ENCODE measurements around the gene SOWAHA.
"Not testable (repeated sequence)": the region's sequence is repeated elsewhere in the genome, so short reads cannot be mapped to it uniquely, and the experiment has no call there.

SOWAHA gene

GRCh38 chr5:132778129-132778528 is 35.0 kb upstream of the SOWAHA start:
- DNase-seq: no peak

GRCh38 chr5:132778856-132779255 is 34.2 kb upstream of the SOWAHA start:
- no peak for DNase-seq

- DNase-seq: no peak
These were observed 33.1 kb upstream of the SOWAHA start for GRCh38 chr5:132779961-132780360.

- DNase-seq: no peak
These were observed 32.5 kb upstream of the SOWAHA start for GRCh38 chr5:132780577-132780976.

- DNase-seq: no peak
These were observed 32.1 kb upstream of the SOWAHA start for GRCh38 chr5:132781029-132781428.

DNA sequence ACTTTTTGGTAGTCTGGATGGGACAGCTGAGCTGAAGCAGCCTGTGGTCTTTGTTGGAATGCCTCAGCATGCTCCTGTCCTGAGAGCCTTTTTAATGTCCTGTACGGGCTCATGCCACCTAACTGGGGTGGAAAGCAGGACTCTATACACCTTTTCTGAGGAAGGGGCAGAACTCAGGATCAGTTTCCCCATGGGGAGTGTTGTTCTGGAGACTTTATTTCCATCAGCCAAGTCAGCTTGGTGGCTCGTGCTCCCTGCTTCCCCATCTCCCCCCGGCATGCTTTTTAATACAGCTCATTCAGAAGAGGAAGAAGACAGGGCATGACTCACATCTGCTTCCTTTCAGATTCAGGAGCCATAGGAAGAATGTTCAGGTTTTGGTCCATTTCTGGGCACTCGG is 31.0 kb upstream of the SOWAHA start:
- DNase-seq: no peak

DNA sequence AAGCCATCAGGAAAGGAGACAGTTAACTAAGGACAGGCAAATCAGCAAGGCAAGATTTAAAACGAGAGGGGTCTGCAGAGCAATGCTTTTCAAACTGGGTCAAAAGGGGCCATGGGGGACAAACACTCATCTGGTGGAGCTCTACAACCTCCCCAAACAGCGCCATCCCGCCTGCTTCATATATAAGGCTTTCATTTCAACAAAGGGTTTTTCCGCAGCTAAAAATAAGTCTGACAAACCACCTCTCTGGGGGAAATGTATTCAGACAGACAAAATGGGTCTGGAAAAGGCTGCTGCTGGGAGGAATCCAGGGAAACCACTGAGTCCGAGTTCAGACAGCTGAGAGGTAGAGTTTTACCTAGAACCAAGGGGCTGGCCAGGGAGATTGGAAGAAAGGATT is 27.7 kb upstream of the SOWAHA start:
- DNase-seq: no peak

DNA sequence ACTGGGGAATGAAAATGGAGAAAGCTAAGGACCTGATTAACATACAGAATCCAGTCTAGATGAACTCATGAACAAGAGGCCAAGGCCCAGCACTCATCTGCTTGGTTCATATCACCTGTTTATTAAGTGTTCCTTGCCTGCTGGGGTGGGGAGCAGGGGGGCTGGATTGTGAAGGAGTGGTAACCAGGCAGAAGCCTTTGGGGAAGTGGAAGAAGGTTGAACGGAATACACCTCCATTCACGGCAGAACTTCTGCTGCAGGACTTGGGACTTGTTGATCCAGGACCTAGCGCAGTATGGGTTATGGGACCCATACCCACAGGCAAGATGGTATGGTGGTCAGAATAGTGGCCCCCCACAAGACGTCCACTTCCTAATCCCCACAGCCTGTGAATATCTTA is 27.2 kb upstream of the SOWAHA start:
- no peak for DNase-seq

- DNase-seq: no peak
These were observed 26.0 kb upstream of the SOWAHA start for GRCh38 chr5:132787076-132787475.

DNA sequence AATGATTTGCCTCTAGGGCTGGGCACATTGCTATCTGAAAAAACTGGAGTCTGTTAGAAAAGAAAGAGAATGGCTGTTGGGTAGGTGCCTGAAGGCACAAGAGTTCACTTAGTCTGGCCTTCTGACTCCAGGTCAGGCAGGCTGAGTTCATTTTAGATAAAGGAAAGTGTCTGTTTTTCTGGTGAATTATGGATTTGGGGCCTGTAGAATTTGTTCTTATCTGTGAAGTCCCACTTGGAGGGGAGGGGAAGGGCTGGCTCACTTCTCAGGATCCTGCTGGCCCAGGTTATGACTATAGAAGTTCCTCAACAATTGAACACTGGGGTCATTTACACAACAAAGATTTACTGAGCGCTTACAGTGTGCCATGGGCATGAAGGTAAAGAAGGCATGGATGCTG is 24.6 kb upstream of the SOWAHA start:
- DNase-seq: no peak

GRCh38 chr5:132788990-132789886 is 23.9 kb upstream of the SOWAHA start:
- DNase-seq: no peak

DNA sequence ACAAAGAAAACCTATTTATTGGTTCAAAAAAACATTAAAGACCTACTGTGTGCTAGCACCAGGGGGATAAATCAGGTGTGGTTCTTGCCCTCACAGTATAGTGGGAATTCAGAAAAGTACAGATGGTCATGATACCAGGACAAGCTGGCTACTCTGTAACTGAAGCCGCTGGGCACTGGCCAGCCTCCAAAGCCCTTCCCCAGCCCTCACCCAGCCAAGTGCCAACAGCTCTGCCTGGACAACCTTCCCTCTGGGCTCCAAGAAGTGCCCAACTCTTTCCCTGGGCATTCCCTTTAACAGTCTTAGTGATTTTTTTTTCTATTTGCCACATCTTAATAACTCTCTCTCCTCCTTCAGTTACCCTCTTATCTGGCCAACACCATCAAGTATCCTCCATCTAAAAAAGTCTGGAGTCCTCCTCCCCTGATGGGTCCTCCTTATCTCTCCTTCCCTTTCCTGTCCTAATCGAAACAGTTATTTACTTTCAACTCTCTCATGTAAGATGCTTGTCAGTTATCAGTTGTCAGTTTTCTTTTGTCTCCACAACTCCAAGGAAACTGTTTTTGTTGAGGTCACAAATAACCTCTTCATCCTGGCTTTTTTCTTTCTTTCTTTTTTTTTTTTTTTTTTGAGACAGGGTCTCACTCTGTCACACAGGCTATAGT is 22.8 kb upstream of the SOWAHA start:
- DNase-seq: no peak

- no peak for DNase-seq
These were observed 22.1 kb upstream of the SOWAHA start for GRCh38 chr5:132791026-132791425.

DNA sequence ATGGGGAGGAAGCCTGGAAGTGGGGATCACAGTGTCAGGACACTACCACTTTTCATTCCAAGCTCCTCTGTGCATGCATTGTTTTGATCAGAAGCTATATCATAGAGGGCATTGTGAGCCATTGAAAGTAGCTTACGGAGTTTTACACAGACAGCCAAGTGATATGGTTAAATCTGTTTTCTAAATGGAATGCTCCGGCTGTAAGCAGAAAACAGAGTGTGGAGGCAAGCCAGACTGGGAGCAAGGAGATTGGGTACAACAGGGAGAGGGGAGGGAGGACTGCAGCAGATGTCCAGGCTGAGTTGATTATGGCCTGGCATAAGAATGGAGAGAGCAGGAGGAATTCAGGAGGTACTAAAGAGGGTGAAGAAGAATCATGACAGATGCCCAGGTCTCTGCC is 15.5 kb upstream of the SOWAHA start:
- DNase-seq: no peak

DNA sequence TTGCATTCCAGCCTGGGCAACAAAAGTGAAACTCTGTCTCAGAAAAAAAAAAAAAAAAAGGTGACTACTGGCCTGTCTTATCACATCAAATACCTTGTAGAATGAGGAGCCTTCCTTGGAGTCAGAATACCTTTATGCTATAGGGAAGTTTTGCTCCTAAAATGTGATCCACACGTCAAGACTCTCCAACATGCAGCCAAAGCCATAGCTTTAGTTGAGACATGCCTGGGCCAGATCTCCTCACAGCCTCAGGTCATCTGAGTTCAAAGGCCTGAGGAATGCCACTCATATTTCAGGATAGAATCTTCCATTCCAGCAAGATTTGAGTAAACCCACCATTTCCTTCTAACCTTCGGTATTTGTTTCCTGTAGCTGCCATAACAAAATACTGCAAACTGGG is 13.7 kb upstream of the SOWAHA start:
- no peak for DNase-seq

- DNase-seq: no peak
These were observed 12.6 kb upstream of the SOWAHA start for GRCh38 chr5:132800545-132800944.

GRCh38 chr5:132802044-132802684 is 10.9 kb upstream of the SOWAHA start:
- DNase-seq: no peak

- not testable (repeated sequence) for DNase-seq
These were observed 10.4 kb upstream of the SOWAHA start for GRCh38 chr5:132802685-132803066.

DNA sequence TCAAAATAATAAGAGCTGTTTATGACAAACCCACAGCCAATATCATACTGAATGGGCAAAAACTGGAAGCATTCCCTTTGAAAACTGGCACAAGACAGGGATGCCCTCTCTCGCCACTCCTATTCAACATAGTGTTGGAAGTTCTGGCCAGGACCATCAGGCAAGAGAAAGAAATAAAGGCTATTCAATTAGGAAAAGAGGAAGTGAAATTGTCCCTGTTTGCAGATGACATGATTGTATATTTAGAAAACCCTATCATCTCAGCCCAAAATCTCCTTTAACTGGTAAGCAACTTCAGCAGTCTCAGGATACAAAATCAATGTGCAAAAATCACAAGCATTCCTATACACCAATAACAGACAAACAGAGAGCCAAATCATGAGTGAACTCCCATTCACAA is 8.9 kb upstream of the SOWAHA start:
- DNase-seq: not testable (repeated sequence)

- not testable (repeated sequence) for DNase-seq
These were observed 7.2 kb upstream of the SOWAHA start for GRCh38 chr5:132805872-132806271.

- DNase-seq: not testable (repeated sequence)
These were observed 6.3 kb upstream of the SOWAHA start for GRCh38 chr5:132806804-132807162.

- DNase-seq: no peak
These were observed 5.8 kb upstream of the SOWAHA start for GRCh38 chr5:132807163-132807838.

DNA sequence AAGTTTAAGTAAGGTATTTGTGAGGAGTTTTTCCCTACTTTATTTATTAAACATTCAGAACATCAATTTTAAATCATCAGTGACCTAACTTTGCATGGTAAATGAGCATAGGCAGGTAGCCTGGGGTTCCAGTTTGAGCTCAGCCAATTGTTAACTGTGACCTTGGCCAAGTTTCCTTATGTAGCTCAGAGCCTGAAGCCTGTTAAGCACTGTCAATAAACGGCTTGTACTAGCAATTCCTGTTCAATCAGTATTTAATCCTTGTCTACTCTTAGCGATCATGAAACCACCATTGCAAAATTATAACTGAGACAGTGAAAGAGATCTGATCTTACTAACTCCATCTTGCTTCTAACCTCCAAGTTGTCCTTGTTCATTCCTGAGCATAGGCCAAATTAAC is 4.7 kb upstream of the SOWAHA start:
- no peak for DNase-seq
